ENCODE data around the gene NEB. TPM values are rescaled to one million over a fixed set of nuclear protein-coding genes. Genes with fewer than 3 reads are reported as not detected.
A peak's percentile ranks its signal among the peaks of the same experiment; 100 is the strongest.

The NEB gene
- total RNA-seq, 1 donor, result under 0.01 TPM

DNA sequence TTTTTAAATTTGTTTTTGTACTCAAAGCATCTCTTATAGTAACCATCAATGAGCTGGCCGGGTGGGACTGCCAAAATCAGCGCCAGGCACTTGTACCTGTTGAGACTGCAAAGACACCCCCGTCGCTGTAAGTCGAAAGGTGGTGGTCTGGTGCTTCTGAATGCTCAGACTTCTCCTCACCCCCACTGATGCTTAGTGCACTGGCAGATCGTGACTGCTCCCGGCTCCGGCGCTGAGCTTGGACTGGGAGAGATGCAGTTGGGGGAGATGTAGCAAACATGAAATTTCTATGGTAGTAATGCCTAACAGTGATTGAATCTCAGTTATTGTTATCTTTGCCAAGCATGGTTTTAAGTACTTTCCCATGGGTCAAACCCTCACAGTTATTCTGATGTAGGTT lies 244.0 kb downstream of the NEB start:
- no peak for DNase-seq (ENCODE audit: low read depth)
- H3K4me3 ChIP-seq (ENCODE audit: low read depth, low read length), result no peak overlapping the region
- TF ChIP-seq, protein P1, sequence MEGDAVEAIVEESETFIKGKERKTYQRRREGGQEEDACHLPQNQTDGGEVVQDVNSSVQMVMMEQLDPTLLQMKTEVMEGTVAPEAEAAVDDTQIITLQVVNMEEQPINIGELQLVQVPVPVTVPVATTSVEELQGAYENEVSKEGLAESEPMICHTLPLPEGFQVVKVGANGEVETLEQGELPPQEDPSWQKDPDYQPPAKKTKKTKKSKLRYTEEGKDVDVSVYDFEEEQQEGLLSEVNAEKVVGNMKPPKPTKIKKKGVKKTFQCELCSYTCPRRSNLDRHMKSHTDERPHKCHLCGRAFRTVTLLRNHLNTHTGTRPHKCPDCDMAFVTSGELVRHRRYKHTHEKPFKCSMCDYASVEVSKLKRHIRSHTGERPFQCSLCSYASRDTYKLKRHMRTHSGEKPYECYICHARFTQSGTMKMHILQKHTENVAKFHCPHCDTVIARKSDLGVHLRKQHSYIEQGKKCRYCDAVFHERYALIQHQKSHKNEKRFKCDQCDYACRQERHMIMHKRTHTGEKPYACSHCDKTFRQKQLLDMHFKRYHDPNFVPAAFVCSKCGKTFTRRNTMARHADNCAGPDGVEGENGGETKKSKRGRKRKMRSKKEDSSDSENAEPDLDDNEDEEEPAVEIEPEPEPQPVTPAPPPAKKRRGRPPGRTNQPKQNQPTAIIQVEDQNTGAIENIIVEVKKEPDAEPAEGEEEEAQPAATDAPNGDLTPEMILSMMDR (IDR thresholded peaks at IDR 0.05; ENCODE audit: insufficient read depth, low read depth, low read length), result no peak

DNA sequence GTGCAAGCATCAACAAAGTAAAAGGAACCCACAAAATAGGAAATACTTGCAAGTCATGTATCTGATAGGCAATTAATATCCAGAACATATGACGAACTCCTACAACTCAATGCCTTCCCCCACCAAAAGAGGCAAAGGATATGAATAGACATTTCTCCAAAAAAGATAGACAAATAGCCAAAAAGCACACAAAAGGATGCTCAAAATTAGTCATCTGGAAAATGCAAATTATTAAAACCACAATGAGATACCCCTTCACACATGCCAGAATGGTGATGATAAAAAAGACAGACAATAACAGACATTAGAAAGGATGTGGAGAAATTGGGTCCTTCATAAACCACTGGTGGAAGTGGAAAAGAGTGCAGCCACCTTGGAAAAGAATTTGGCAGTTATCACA lies 248.2 kb downstream of the NEB start:
- no peak for DNase-seq (ENCODE audit: low read depth)
- TF ChIP-seq, protein P1 (IDR thresholded peaks at IDR 0.05; ENCODE audit: insufficient read depth, low read depth, low read length), result no peak
- no peak overlapping the region for H3K4me3 ChIP-seq (ENCODE audit: low read depth, low read length)

DNA sequence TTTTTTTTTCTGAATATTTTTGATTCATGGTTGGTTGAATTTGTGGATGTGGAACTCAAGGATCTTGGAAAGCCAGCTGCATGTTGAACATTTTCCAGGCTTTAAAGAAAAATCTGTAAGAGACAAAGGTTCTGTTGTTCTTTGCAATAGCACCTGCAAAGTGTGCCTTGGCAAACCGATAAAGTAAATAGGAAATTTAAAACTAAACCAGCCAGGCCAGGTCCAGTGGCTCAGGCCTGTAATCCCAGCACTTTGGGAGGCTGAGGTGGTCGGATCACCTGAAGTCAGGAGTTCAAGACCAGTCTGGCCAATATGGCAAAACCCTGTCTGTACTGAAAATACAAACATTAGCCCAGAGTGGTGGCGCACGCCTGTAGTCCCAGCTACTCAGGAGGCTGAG lies 250.2 kb downstream of the NEB start:
- H3K4me3 ChIP-seq (ENCODE audit: low read depth, low read length), result no peak overlapping the region
- TF ChIP-seq, protein P1 (IDR thresholded peaks at IDR 0.05; ENCODE audit: insufficient read depth, low read depth, low read length), result no peak
- no peak for DNase-seq (ENCODE audit: low read depth)

DNA sequence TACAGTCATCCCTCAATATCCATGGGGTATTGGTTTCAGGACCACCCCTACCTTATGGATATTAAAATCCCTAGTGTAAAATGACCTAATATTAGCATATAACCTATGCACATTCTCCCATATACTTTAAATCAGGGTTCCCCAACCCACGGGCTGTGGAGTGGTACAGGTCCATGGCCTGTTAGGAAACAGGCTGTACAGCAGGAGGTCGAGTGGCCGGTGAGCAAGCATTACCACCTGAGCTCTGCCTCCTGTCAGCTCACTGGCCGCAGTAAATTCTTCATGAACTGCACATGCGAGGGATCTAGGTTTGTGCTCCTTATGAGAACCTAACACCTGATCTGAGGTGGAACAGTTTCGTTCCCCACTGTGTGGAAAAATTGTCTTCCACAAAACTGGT lies 250.7 kb downstream of the NEB start:
- DNase-seq (ENCODE audit: low read depth), result no peak
- H3K4me3 ChIP-seq (ENCODE audit: low read depth, low read length), result no peak overlapping the region
- TF ChIP-seq, protein P1 (IDR thresholded peaks at IDR 0.05; ENCODE audit: insufficient read depth, low read depth, low read length), result no peak

DNA sequence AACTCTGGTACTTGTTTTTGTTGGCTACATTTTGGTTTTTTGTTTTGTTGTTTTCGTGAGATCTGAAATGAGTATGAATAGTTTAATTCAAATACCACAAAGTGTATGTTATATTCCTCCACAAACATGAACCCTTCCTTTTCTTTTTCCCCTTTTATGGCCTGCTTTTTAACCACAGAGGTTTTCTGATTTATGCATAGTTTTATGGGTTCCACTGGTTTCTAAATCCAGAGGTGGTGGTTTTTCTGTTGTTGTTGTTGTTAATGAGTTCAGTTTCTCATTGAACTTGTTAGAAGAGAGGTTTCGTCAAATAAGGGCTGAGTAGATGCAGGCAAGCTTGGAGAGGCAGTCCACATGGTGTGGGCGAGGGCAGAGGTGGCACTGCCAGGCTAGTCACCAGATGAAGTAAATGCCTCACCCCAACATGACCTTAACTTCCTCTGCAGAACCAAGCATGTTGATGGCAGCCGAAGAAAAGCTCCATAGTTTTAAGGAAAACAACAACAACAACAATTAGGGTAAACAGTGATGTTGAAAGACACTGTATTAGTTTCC lies 252.0 kb downstream of the NEB start:
- TF ChIP-seq, protein P1 (IDR thresholded peaks at IDR 0.05; ENCODE audit: insufficient read depth, low read depth, low read length), result no peak
- no peak overlapping the region for H3K4me3 ChIP-seq (ENCODE audit: low read depth, low read length)
- DNase-seq (ENCODE audit: low read depth), result peak; percentile 39

DNA sequence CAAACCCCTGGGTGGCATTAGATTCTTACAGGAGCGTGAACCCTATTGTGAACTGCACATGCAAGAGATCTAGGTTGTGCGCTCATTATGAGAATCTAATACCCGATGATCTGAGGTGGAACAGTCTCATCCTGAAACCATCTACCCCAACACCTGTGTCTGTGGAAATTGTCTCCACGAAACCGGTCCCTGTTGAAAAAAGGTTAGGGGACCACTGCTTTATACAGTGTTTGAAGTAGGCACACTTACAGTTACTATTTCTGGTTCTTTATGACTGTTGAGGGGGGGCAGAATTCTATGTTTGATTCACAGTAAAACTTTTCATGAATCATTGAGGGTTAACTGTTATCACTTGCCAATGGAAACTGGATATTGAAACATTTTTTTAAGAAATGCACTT lies 252.5 kb downstream of the NEB start:
- TF ChIP-seq, protein P1 (IDR thresholded peaks at IDR 0.05; ENCODE audit: insufficient read depth, low read depth, low read length), result no peak
- DNase-seq (ENCODE audit: low read depth), result no peak
- no peak overlapping the region for H3K4me3 ChIP-seq (ENCODE audit: low read depth, low read length)

DNA sequence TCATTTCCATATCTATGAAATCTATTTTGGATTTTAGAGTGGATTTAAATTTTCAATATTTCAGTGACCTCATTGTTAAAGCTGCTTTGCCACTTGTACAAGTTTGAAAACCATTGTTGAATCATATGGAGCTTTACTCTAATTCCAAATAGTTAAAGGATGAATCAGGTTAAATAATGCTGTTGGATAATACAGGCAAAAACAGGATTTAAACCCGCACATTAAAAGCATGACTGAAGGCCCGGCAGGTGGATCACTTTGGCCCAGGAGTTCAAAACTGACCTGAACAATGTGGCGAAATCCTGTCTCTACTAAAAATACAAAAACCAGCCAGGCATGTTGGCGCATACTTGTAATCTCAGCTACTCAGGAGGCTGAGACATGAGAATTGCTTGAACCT lies 256.3 kb downstream of the NEB start:
- H3K4me3 ChIP-seq (ENCODE audit: low read depth, low read length), result no peak overlapping the region
- TF ChIP-seq, protein P1 (IDR thresholded peaks at IDR 0.05; ENCODE audit: insufficient read depth, low read depth, low read length), result no peak
- DNase-seq (ENCODE audit: low read depth), result no peak

Data from fibroblast of villous mesenchyme (primary cell).